Left ventricle myocardium superior (tissue), 1 donor: ENCODE data around the gene PLEKHA7. TPM values are rescaled to one million over a fixed set of nuclear protein-coding genes. Genes with fewer than 3 reads are reported as not detected.

ENCODE experiments used
- ATAC-seq: fragments of 200-7000 bp; cut with Tn5 transposase; one replicate; pipeline ENCODE4 v1.9.1; 2020; ENCODE audit warnings: mild to moderate bottlenecking, moderate library complexity
- DNase-seq: peaks from one replicate; pipeline ENCODE4 v3.0.0-alpha.2; 2020
- intact Hi-C: fragments of 100-400 bp; cut with micrococcal nuclease; formaldehyde crosslinking; loops from one replicate; pipeline ENCODE4 v1.11.0; 2022
- total RNA-seq: library from RNA; stranded (reverse); fragmentation: NEBNext Ultra II Directional; extraction: Animal tissue kit (Norgen Biotek cat#: 25700); gene quantifications from one replicate; pipeline ENCODE4 v1.2.1, GENCODE V29; 2021
- donor health status: DM: no; HTN: yes; CAD: no; lungs with severe emphysema.

PLEKHA7 gene
- total RNA-seq, 1 donor from 2014 or later, result 19.2 TPM

DNA sequence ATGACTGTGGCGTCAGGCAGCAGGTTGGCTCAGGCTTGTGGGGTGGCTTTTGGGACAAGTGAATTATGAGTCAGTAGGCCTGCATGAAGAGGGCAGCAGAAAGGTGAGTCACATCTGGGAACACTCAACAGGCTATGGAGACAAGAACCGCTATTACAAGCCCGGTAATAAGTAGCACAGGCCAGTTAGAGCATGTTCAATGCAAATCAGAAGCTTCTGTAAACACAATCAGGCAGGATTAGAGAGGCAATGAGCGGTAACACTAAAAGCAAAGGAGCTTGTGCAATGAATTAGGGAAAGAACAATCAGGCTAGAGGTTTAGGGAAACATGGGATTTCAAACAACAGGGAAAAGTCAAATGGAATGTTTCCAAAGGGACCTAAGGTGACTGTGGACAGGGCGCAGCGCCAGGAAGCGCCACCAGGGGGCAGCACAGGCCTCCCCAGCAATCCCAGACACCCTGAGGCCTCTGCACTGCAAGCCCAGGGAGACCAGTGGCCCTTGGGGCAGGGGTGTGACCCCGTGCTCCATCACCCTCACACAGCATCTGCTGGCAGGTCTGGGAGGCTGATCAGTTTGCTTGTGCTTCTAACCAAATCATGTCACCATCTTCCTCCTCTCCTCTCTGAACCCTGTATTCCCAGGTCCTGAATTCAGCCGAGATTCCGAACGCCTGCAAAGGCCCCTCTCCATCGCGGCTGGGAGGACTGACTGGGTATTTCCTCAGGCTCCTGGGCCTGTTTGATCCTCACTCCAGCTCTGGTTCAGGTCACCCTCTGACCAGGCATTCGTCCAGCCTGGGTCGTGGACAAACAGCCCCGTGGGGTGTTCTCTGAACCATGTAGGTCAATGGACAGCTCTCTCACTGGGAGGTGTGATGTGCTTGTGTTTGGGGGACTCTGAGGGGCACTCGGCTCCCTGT is 225.8 kb downstream of the PLEKHA7 start:
- intact Hi-C loops, result loop anchor here (5.0 kb wide), 1 partner anchor 274 kb away; no protein-coding TSS in a partner anchor
- peak; percentile 86 for DNase-seq
- ATAC-seq, result peak; percentile 67

DNA sequence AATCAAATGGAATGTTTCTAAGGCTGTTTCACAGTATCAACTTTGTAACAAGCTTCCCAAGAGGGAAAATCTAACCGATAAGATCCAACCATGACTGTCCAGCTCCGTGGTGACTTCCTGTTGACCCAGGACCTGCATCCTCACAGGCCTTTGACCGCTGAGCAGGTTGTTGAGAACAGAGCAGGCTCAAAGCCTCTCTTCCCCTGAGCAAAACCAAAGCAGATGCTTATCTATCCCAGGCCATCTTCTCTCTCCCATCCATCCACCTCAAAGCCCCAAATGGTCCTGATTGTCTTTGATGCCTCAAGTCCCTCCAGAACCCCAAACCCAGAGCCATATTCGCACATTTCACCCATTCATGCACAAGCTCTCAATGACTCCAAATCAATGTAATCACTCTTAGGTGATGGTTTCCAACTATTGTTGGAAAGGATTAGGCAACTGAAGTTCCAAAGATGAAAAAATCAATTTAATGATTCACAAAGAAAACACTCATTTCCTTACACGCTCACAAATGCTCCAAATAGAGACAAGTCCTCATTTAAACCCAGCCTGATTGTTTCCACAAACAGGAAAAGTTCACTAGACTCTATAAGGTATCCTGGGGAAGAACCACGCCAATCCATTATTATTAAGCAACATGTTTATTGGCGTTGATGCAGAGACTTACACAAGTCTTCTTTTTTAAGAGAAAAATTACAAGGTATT is 227.0 kb downstream of the PLEKHA7 start:
- intact Hi-C loops, result loop anchor here (5.0 kb wide), 1 partner anchor 275 kb away; no protein-coding TSS in a partner anchor
- DNase-seq, result no peak
- no peak for ATAC-seq

DNA sequence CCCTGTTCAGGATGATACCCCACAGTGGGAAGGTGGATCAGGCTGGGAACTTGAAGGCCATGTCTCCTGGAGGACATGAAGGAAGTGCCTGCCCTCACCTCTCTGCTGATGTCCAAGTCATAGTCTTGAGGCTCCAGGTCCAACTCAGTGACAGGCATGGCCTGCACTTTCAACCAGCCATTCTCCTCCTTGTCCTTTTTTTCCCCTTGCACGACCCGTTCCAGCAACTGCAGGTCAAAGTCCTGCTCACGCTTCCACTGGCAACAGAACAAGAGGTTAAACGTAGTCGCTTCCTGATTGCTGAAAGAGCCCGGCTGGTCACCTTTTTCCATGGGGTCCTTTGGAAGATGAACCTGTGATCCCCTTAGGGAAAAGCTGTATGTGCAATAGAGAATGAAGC is 228.1 kb downstream of the PLEKHA7 start:
- intact Hi-C loops, result loop anchor here (5.0 kb wide), 1 partner anchor 276 kb away; no protein-coding TSS in a partner anchor
- ATAC-seq (no peak), DNase-seq (no peak)

DNA sequence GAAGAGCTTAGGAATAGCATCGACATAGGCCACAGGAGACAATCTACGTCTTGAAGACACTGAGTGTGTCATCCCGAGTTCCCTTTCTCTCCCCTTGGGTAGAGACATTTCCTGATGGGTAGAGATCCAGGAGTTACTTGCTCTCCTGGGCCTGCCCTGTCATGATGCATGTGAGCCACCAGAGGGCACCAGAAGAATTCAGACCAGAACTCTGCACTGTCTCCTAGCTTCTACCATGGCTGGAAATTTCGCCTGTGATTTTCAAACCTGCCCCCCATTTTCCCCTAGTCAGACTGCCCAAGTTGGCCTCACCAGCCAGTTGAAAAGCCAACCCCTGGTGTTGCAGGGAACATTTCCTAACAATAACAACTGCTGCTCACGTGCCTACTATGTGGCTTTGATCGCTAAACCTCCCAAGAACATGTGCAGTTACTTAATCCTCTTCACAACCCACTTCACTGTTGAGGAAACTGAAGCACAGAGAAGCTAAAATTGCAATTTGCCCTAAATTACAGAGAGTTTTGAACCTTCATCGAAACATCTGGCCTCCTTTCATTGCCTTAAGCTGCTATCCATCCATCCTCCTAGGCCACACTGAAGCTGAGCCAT is 228.6 kb downstream of the PLEKHA7 start:
- DNase-seq (peak; percentile 58), ATAC-seq (peak; percentile 80)
- intact Hi-C loops, result loop anchor here (5.0 kb wide), 1 partner anchor 277 kb away; no protein-coding TSS in a partner anchor

DNA sequence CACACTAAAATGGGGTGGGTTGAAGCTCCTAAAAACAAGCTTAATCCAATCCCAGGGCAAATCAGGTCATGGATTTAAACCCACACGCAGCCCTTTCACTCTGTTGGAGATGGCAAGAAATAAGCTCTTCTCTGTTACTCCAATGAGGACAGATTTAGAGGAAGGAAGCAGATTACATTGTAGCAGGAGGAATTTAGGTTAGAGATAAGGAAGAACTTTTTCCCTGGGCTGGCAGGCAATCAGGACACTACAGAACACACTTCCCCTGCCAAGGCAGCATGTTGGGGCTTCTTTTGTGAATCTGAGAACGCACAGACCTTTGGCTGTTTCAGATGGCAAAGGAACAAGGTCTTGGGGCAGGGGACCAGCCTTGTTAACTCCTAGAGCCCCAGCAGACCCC is 229.5 kb downstream of the PLEKHA7 start:
- intact Hi-C loops, result loop anchor here (5.0 kb wide), 1 partner anchor 278 kb away; no protein-coding TSS in a partner anchor
- ATAC-seq, result peak; percentile 55
- DNase-seq, result no peak

- DNase-seq (no peak), ATAC-seq (no peak)
- intact Hi-C loops, result no loop called here
Measured at GRCh38 chr11:16784097-16784496, 230.1 kb downstream of the PLEKHA7 start.

- intact Hi-C loops, result no loop called here
- ATAC-seq (no peak), DNase-seq (no peak)
Measured at GRCh38 chr11:16783321-16783801, 230.9 kb downstream of the PLEKHA7 start.

DNA sequence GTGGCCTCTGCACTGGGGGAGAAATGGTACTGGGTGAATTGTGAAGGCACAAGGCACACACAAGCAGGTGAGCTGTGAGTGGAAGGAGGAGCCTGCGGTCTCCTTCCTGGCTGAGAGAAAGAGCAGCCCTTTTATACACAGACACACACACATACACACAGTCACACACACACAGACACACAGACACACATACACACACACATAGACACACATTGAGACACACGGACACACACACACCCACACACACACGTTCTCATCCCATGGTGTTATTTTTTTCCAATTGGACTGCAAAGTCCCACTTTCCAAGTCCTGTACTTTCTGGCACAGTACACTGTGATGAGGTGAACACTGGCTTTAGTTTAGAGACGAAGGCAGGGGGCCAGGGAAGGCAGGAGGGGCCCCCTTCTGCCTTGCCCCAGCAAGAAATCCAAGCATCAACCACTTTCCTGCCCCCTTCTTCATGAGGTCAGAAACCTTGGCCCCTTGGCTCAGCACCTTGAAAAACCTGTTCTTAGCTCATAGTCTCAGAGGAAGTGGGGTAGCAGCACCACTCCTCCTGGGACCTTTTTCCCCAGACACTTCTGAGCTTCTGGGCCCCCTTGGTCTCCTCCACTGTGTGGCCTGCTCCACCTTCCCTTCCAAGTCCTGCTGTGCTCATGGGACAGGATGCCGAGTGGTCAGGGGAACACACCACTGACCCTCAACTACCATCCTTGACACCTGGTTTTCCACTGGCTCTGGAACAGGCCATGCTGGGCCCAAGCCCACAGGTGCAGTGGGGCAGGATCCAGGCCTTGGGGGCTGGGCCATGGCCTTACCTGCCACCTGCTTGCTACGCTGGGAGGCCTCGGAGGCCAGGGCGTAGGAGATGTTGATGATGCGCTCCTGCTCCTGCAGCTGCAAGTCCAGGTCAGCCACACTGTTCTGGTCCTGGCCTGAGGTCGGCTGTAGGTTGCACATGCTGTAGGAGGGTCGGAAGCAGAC is 232.0 kb downstream of the PLEKHA7 start:
- no peak for DNase-seq
- ATAC-seq, result no peak
- intact Hi-C loops, result no loop called here

DNA sequence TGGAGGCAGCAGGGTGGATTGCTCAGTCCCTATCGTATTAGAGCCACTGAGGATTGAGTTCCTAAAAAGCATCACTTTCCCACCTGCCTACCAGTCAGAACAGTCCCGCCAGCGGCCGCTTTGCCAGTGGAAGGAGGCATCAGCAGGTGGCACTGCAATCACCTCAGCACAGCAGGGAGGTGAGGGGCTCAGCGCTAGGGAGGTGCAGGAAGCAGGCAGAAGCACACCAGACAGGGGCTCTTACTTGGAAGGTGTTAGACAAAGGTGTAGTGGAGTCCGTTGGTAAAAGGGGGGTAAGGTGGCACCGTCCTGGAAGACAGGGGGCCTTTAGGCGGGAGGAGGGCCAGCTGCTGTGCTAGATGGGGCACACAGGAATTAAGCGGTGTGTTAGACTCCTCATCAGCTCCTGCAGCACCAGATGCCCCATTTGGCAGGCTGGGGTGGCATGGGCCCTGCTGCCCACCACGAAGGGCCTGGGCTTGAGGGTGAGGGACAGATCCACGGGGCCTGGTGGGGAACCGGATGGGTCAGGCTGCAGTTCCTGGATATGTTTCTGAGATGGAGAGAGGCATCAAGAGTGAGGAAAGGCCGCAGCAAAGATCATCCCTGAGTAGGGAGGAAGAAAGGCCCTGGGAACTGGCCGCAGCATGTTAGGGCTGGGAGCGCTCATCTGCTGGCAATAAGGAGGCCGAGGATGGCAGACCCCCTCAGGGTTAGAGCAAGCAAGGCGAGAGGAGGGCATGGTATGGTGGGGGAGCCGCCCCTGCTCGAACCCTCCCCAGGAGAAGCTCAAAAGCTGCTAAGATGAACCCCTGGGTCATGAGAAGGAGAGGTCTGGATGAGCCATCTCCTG is 233.3 kb downstream of the PLEKHA7 start:
- no peak for ATAC-seq
- no peak for DNase-seq
- intact Hi-C loops, result no loop called here

- ATAC-seq (peak; percentile 59), DNase-seq (peak; percentile 55)
- intact Hi-C loops, result no loop called here
Measured at GRCh38 chr11:16780146-16780545, 234.1 kb downstream of the PLEKHA7 start.

- peak; percentile 22 for ATAC-seq
- no peak for DNase-seq
- intact Hi-C loops, result no loop called here
Measured at GRCh38 chr11:16779436-16779835, 234.8 kb downstream of the PLEKHA7 start.

DNA sequence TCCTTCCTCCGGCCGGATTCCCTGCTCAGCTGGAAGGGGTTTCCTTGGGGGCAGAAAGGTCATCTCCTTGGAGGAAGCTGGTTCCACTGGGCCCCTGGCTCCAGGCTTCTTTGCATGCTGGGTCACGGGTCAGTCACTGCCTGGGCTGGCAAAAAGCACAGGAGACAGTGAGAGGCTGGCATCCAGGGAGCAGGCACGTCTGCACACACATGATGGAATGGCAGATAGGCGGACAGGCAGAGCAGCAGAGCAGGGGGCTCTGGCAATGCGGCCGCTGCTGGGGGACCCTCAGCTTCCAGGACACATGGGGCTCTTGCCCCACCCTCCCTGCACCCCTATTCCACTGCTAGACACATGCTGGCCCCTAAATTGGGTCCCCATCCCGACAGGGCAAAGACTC is 235.3 kb downstream of the PLEKHA7 start:
- intact Hi-C loops, result no loop called here
- DNase-seq (no peak), ATAC-seq (no peak)

- ATAC-seq (no peak), DNase-seq (no peak)
- intact Hi-C loops, result no loop called here
Measured at GRCh38 chr11:16778286-16778685, 235.9 kb downstream of the PLEKHA7 start.

DNA sequence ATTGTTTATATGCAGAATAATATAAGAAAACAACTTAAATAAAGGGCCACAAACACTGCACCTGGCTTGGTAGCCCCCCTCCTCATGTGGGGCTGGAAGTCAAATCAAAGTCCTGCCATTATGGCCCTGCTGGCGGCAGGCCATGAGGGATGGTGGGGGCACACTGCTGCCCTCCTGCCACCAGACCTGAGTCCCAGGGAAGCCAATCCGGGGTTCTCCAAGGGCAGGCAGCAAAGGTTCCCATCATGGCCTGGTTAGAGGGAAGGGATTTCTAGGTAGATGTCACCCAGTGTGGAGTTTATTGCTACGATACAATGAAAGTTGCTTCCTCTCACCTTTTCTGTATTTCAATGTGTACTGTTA is 236.6 kb downstream of the PLEKHA7 start:
- no peak for ATAC-seq
- intact Hi-C loops, result no loop called here
- no peak for DNase-seq

DNA sequence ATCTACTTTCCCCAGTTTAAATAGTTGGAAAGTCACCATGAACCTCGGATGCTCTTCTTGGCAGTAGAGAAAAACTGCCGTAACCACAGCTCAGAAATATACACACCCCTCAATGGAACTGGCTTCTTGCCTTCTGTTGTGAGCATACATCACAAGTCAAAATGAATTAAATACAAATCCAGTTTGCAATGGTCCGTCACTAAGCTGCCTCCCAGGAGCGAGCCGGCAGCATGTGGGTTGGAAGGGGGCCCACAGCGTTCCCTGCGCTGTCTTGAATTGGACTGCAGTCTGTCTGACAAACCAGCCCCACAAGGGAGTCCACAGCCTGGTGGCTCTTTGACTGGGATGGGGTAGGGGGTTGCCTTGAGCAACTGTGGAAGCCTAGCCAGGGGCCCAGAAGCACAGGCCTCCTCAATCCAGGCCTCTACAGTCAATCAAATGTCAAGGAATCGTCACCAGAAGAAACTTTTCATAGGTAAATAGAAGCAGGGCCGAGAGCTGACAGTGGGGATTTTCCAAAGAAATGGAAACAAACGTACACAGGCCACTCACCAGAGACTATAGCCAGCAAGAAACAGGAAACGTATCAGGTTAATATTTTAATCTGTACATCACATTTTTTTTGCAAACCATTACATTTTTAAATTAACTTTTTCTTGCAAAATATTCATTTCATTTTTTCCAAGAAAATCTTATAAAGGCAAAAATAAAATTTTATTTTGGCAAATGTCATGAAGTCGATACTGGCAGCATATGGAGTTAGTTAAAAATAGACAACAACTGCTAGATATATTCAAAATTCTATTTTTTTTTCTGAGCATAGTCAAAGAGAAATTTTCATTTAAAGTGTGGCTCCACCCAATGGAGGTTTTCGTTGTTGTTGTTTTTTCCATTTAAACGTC is 237.3 kb downstream of the PLEKHA7 start:
- intact Hi-C loops, result no loop called here

GRCh38 chr11:16775614-16776283 is 238.5 kb downstream of the PLEKHA7 start:
- intact Hi-C loops, result no loop called here
- ATAC-seq, result no peak
- no peak for DNase-seq

More for the DNA sequence above, 237.3 kb downstream of the PLEKHA7 start:
- DNase-seq, result peak; percentile 49
- ATAC-seq, result no peak
